HT-29 (cell line): ENCODE measurements around the gene SPDL1. TPM values are rescaled to one million over a fixed set of nuclear protein-coding genes. Genes with fewer than 3 reads are reported as not detected.

Source experiments
- DNase-seq: peaks from one replicate; pipeline ENCODE4 v3.0.0-alpha.2; 2015; ENCODE audit warnings: low spot score
- small RNA-seq: library from RNA; depleted of rRNA; stranded (forward); fragments of <200 nt; gene quantifications from one replicate; pipeline ENCODE3, GENCODE V24; 2014
- total RNA-seq: library from RNA; depleted of rRNA; stranded (reverse); fragments of >200 nt; shearing (Covaris generic); gene quantifications from 2 replicates; pipeline ENCODE4 v1.2.3, GENCODE V29; 2014; rRNA removed

The SPDL1 gene
- total RNA-seq, 1 experiment from 2014 or later = 11.5 TPM

GRCh38 chr5:169629847-169630548 lies 46.4 kb downstream of the SPDL1 start:
- peak; percentile 4 for DNase-seq

GRCh38 chr5:169631360-169631759 lies 47.8 kb downstream of the SPDL1 start:
- no peak for DNase-seq

- DNase-seq = no peak
These were observed 49.4 kb downstream of the SPDL1 start for GRCh38 chr5:169632946-169633345.

- DNase-seq = no peak
These were observed 51.0 kb downstream of the SPDL1 start for GRCh38 chr5:169634606-169635005.

GRCh38 chr5:169635936-169636335 lies 52.4 kb downstream of the SPDL1 start:
- DNase-seq = no peak

- no peak for DNase-seq
These were observed 53.0 kb downstream of the SPDL1 start for GRCh38 chr5:169636477-169637084.

DNA sequence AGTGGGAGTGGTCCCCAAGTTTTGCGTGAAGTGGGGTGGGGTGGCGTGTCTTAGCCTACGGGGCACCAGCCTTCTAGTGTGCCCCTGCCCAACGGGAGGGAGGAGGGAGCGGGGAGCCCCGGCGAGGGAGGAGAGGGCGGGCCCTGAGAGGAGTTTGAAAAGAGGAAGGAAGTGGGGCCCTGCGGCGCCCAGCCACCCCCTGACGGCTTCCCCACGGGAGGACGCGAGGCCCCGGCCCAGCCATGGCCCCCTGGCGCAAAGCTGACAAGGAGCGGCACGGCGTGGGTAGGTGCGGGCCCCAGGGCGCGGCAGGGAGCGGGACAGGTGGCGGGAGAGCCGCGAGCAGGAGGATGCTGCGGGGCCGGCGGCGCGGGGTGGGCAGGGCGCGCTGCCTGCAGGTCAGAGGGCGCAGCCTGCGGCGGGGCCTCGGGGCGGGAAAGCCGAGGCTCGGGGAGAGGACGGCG lies 53.5 kb downstream of the SPDL1 start, which contains the start of gene DOCK2:
Gene DOCK2 (plus strand): TSS at position 191 of the 464 bp plus-strand sequence. CDS start 52 bp downstream, at position 243.
- no peak for DNase-seq

DNA sequence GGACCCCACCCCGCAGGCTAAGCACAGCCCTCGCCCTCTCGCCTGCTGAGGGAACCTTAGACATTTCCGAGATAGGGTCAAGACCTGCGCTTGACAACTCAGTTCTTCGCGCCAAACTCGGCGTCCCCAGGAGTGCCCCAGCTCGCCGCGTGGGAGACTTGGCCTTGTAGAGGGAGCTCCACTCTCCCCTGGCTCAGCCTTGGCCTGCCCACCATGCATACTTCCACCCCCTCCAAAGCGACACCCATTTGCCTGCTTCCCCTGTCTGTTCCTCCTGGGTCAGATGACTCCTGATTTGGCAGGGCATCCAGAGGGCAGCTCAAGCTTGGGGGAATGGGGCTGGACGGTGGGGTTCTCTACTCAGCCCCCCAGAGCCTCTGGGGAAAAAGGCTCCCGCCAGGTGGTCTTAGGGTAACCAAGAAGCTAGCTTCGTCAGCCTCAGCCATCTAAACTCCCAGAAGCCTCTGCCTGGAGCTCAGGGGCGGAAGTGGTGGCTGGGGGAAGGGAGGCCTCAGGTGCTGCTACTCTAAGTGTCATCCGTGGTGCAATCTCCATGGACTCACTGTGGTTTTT lies 54.1 kb downstream of the SPDL1 start:
- no peak for DNase-seq

- DNase-seq = peak; percentile 16
These were observed 57.7 kb downstream of the SPDL1 start for GRCh38 chr5:169641253-169641652.

DNA sequence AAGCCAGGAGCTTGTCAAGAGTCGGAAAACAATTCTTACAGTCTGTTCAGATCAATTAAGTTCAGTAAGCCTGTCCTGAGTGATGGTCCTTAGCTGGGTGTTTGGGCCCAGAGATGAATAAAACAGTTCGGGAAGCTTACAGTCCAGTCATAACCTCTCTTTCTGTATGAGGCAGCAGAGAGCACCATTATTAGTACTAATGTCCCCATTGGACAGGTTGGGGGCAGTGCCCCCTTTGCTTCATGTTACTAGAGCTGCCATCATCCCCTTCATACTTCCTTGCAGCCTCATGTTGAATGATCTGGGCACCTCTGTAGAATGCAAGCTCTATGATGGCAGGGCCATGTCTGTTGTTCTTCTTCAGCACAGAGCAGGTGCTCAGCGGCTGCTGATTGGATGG lies 63.3 kb downstream of the SPDL1 start:
- DNase-seq = no peak

DNA sequence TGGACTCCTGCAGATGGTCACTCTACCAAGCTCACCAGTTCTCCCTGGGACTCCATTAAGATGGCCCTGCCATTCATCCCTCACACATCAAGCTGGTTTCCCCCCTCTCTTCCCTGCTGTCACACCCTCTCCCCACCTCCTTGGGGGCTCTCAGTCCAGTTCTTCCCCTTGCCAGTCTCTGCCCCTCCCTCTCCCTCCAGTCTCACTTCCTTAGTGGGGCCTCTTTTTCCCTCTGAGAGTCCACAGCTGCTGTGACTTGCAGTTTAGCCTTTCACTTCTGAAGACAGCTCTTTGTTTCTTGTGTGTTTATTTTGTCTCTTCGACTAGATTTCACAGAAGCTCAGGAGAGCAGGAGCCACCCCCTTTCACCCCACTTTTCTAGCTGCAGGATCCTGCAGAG lies 64.0 kb downstream of the SPDL1 start:
- no peak for DNase-seq

DNA sequence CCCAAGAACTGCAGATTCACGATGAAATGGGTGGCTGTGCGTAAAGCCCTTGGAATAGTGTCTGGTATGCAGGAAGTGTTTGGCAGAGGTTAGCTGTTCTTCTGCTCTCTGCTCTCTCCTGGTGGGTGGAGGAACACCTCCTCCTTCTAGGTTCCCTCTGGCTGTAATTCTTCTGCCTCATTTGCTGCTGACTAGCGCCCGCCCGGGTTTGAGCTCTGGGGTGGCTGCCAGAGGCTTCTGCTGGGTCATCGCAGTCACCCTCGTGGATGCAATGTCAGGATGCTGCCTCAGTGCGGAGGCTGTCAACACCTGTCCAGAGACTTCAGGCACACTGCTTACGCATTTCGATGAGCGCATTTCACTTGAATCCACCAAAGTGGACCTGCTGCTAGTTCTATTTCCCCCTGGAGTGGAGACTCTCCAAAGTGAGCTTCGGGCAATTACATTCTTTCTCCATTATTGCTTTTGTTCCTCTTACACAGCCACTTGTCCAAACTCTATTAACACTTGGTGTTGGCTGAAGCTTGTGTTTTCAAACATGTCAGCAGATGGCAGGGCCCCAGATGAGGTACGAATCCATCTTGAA lies 65.2 kb downstream of the SPDL1 start:
- DNase-seq = no peak

DNA sequence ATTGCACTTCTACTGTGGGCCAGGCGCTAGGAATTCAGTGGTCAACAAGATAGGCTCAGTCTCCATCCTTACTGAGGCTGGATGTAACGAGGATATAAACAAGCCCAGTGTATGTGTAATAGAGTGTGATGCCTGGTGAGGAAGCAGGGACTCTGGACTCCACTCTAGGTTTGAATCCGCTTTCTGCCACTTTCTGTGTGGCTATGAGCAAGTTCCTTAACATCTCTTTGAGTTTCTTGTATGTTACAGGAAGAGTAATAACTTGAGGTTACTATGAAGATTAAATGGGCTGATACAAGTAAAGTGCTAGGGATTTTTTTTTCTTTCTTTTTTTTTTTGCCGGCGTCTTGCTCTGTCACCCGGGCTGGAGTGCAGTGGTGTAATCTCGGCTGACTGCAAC lies 65.9 kb downstream of the SPDL1 start:
- no peak for DNase-seq

- DNase-seq = no peak
These were observed 67.2 kb downstream of the SPDL1 start for GRCh38 chr5:169650701-169651331.

GRCh38 chr5:169651526-169651925 lies 68.0 kb downstream of the SPDL1 start:
- no peak for DNase-seq

- no peak for DNase-seq
These were observed 68.5 kb downstream of the SPDL1 start for GRCh38 chr5:169652057-169652456.

DNA sequence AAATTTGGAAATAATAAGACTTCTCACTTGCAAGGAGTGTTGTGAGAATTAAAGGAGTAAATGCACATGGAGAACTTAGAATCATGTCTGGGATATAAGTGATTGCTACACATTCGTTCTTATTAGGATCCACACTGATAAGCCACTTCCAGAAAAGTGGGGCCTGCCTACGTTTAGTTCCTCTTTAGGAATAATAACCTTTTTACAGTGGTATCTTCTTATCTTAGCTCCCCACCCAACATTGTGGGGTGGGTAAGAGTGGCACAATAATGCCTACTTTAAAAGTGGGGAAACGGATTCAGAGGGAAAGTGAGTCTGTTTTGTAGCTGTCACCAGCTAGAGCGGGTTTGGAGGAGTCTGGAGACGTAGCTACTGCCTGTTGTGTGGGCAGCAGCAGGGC lies 69.5 kb downstream of the SPDL1 start:
- no peak for DNase-seq

Small RNAs within 50 kb of the gene (small RNA-seq; reads per million reads assigned to genes)
- gene RNU6-477P = not detected

Other genes with a start within 250 kb of the SPDL1 start
- not detected in 2 replicates for gene DOCK2, start 53.5 kb downstream of the SPDL1 start, total RNA-seq